Gastrocnemius medialis (tissue), 4 donors: ENCODE results near the gene NAPB. TPM values are rescaled to one million over a fixed set of nuclear protein-coding genes. Genes with fewer than 3 reads are reported as not detected.

ENCODE experiments used
- ATAC-seq, 2 donors: fragments of 150-250 bp; one replicate each; pipeline ENCODE4 v1.9.1; 2016
- DNase-seq, 2 donors: peaks; one replicate each; pipeline ENCODE4 v3.0.0-alpha.2; 2019
- H3K27ac ChIP-seq, 4 donors: fragments of 200-600 bp; sonication (generic); 1 replicate in 1 of 4; 2 replicates in 3 of 4; pipeline ENCODE4 v1.5.1; 2016 to 2018; ENCODE audit warnings: mild to moderate bottlenecking in 2 of 4, moderate library complexity in 1 of 4
- H3K27me3 ChIP-seq, 3 donors: fragments of 200-600 bp; sonication (generic) in 2 of 3; 1 replicate in 1 of 3; 2 replicates in 2 of 3; pipeline versions ENCODE4 v1.5.1 to v1.6.0; 2016 to 2019; ENCODE audit warnings: mild to moderate bottlenecking in 1 of 3, moderate library complexity in 1 of 3
- H3K36me3 ChIP-seq, 2 donors: fragments of 200-600 bp; sonication (generic) in 1 of 2; one replicate each; pipeline ENCODE4 v1.5.1; 2017 to 2018
- H3K4me1 ChIP-seq, 2 donors: fragments of 200-600 bp; sonication (generic) in 1 of 2; one replicate each; pipeline ENCODE4 v1.5.1; 2016 to 2017; ENCODE audit warnings: mild to moderate bottlenecking in 2 of 2
- H3K4me3 ChIP-seq, 4 donors: fragments of 200-600 bp; sonication (generic) in 3 of 4; 1 replicate in 1 of 4; 2 replicates in 3 of 4; pipeline ENCODE4 v1.5.1; 2016 to 2019; ENCODE audit warnings: mild to moderate bottlenecking in 2 of 4
- H3K9me3 ChIP-seq, 3 donors: fragments of 200-600 bp; sonication (generic) in 2 of 3; 1 replicate in 1 of 3; 2 replicates in 2 of 3; pipeline ENCODE4 v1.5.1; 2016 to 2019
- POLR2A ChIP-seq, 2 donors: fragments of 450-650 bp; IDR thresholded peaks; one replicate each; pipeline ENCODE4 v1.6.1; 2017; ENCODE audit warnings: antibody characterized with exemption in 2 of 2, mild to moderate bottlenecking in 2 of 2, moderate library complexity in 2 of 2
- in situ Hi-C, 4 donors: fragments of 200-750 bp; cut with MboI; loops; one replicate each; pipeline versions ENCODE4 v1.15.0 to v1.8.0; 2017; ENCODE audit warnings: low sequenced_read_pairs in 4 of 4
- intact Hi-C: fragments of 100-400 bp; cut with DNase I; formaldehyde crosslinking; loops from one replicate; pipeline ENCODE4 v1.15.1; 2023; ENCODE audit warnings: low total_unique reads
- total RNA-seq, 4 donors: library from RNA; depleted of rRNA; stranded (reverse); fragments of >200 nt; gene quantifications; one replicate each; pipeline versions ENCODE4 v1.1.0 to v1.2.3, GENCODE V29; 2016
- TF ChIP-seq, protein P1 (sequence below), 5 experiments: fragments of 450-650 bp in 3 of 5; fragments of 200-600 bp in 2 of 5; sonication (generic) in 2 of 5; IDR thresholded peaks in 4 of 5; conservative IDR thresholded peaks in 1 of 5; 1 replicate in 4 of 5; 2 replicates in 1 of 5; pipeline ENCODE4 v1.5.1; 2016 to 2019; ENCODE audit warnings: antibody characterized with exemption in 5 of 5, mild to moderate bottlenecking in 3 of 5, moderate library complexity in 3 of 5

The NAPB gene
- total RNA-seq, 4 donors from 2014 or later: 3.2 to 8.3 (median 3.8) TPM

DNA sequence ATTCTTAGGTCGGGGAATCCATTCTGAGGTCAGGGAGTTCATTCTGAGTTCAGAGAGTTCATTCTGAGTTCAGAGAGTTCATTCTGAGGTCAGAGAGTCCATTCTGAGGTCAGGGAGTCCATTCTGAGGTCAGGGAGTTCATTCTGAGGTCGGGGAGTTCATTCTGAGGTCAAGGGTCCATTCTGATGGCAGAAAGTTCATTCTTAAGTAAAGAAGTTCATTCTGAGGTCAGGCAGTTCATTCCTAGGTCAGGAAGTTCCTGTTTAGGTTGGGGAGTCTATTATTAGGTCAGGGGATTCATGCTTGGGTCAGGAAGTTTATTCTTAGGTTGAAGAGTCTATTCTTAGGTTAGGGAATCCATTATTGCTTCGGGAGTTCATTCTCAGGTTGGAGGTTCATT, 87.2 kb downstream of the NAPB start:
- in situ Hi-C loops (loop anchor here (10.0 to 25.0 kb wide), 4 partner anchors 279 to 997 kb away; partner anchors contain the start of genes SSTR4 (in 1 of the 4) and THBD (in 1 of the 4)), intact Hi-C loops (no loop called here)
- Histone ChIP-seq H3K27me3 (no peaks in the 10 kb centered on the region), H3K4me3 (no peak overlapping the region), H3K36me3 (no peaks in the 10 kb centered on the region), H3K4me1 (no peaks in the 10 kb centered on the region), H3K9me3 (no peaks in the 10 kb centered on the region), H3K27ac (no peak overlapping the region)
- DNase-seq (no peak), ATAC-seq (no peak)
- TF ChIP-seq POLR2A (IDR thresholded peaks at IDR 0.05): no peak
- TF ChIP-seq, protein P1, sequence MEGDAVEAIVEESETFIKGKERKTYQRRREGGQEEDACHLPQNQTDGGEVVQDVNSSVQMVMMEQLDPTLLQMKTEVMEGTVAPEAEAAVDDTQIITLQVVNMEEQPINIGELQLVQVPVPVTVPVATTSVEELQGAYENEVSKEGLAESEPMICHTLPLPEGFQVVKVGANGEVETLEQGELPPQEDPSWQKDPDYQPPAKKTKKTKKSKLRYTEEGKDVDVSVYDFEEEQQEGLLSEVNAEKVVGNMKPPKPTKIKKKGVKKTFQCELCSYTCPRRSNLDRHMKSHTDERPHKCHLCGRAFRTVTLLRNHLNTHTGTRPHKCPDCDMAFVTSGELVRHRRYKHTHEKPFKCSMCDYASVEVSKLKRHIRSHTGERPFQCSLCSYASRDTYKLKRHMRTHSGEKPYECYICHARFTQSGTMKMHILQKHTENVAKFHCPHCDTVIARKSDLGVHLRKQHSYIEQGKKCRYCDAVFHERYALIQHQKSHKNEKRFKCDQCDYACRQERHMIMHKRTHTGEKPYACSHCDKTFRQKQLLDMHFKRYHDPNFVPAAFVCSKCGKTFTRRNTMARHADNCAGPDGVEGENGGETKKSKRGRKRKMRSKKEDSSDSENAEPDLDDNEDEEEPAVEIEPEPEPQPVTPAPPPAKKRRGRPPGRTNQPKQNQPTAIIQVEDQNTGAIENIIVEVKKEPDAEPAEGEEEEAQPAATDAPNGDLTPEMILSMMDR (IDR thresholded peaks at IDR 0.05 in 4 of 5, conservative IDR thresholded peaks at IDR 0.05 in 1 of 5): no peak

DNA sequence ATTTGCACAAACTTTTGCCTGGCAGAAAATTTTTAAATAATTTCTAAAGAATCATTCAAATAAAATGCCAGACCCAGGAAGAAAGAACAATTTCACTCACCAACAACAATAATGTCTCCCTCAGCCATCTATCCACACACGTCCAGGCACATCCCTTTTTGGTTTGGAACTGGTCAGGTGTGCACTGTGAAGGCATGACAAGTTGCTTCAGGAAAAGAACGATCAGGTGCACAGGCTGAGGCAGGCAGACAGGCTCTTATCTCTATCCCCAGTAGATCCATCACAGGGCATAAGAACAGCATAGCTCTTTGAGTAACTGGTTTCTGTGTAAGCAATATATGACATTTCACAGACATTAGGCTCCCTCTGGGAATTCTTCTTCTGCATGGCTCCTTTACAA, 88.8 kb downstream of the NAPB start:
- H3K4me1 ChIP-seq: no peaks in the 10 kb centered on the region
- DNase-seq (no peak), ATAC-seq (no peak)
- no peak overlapping the region for H3K27ac ChIP-seq
- intact Hi-C loops (no loop called here), in situ Hi-C loops (loop anchor here (10.0 to 25.0 kb wide), 4 partner anchors 278 to 995 kb away; partner anchors contain the start of genes SSTR4 (in 1 of the 4) and THBD (in 1 of the 4))
- no peaks in the 10 kb centered on the region for H3K27me3 ChIP-seq
- H3K36me3 ChIP-seq: no peaks in the 10 kb centered on the region
- H3K4me3 ChIP-seq: no peak overlapping the region
- TF ChIP-seq, protein P1 (IDR thresholded peaks at IDR 0.05 in 4 of 5, conservative IDR thresholded peaks at IDR 0.05 in 1 of 5): no peak
- no peak for TF ChIP-seq POLR2A (IDR thresholded peaks at IDR 0.05)
- H3K9me3 ChIP-seq: no peaks in the 10 kb centered on the region

DNA sequence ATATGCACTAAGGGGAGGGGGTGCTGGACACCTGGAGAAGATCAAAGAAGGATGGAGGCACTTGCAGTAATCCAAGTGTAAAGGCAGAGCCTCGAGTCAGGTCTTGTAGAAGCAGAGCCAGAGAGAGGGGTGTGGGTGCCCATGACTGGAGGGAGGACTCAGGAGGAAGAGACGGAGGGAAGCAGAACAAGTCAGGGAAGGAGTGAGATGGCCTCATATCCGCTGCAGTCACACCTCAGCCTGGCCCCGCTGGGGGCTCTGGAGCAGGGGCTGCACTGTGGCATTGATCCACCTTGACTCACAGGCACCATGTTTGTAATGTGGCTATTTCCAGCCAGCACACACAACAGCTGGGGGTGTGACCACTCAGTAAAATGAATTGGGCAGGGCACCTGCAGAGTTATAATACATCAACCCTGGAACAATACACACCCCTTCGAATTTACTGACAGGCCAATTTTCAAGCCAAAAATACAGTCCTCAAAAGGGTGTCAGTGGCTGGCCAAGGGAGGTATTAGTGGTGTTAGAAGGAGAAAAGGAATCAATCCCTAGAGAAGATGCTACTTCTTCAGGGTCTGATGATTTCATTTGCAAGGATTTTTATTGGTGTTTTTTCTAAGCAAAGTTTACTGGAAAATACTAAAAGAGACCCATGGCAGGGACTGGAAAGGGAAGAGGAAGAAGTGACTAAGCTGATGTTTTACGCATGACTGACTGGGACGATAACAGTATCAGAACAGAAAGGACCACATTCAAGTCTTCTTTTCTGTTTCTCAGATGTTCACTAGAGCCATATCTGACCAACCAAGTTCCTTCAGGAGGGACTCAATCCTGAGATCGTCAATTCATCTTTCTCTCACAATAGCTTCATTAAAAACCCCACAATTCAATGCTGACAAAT, 89.6 kb downstream of the NAPB start:
- ATAC-seq (no peak), DNase-seq (no peak)
- H3K9me3 ChIP-seq: no peaks in the 10 kb centered on the region
- TF ChIP-seq POLR2A (IDR thresholded peaks at IDR 0.05): no peak
- TF ChIP-seq, protein P1 (IDR thresholded peaks at IDR 0.05 in 4 of 5, conservative IDR thresholded peaks at IDR 0.05 in 1 of 5): no peak
- no peaks in the 10 kb centered on the region for H3K27me3 ChIP-seq
- intact Hi-C loops (no loop called here), in situ Hi-C loops (loop anchor here (10.0 to 25.0 kb wide), 4 partner anchors 277 to 994 kb away; partner anchors contain the start of genes SSTR4 (in 1 of the 4) and THBD (in 1 of the 4))
- no peaks in the 10 kb centered on the region for H3K4me1 ChIP-seq
- no peak overlapping the region for H3K27ac ChIP-seq
- no peak overlapping the region for H3K4me3 ChIP-seq
- no peaks in the 10 kb centered on the region for H3K36me3 ChIP-seq

DNA sequence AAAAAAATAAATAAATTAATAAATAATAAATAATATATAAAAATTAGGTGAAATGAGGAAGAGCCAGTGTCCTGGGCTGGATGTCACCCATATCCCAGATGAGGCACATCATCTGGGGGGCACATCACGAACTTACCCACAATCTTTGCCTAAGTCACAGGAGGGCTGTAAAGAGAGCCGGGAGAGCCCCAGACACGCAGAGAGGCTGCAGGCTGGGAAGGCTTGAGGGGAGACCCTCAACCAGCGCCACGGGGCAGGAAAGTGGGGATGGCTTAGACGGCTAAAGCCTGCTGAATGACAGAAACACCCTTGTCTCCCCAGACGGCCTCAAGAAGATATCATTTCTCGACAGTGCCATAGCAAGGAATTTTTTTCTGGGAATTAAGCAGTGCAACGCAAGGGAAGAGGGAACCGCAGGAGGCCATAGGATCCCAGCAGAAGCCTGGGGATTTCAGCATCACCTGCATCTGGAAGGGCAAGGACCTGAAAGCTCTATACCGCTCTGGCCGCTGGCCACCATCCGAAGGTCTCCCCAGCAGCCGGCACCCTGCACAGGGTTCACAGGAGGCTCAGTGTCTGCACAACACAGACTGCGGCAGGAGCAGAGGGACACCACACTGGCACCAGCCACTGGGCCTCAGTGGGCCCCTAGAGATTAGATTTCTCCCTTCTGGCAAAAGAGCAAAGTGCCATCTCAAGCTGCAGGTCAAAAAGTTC, 93.5 kb downstream of the NAPB start:
- in situ Hi-C loops (loop anchor here (25.0 kb wide), 2 partner anchors 290 to 990 kb away; partner anchors contain the start of genes SSTR4 (in 1 of the 4) and THBD (in 1 of the 4)), intact Hi-C loops (no loop called here)
- no peaks in the 10 kb centered on the region for H3K9me3 ChIP-seq
- H3K4me3 ChIP-seq: no peak overlapping the region
- ATAC-seq (no peak), DNase-seq (no peak)
- H3K4me1 ChIP-seq: no peaks in the 10 kb centered on the region
- no peaks in the 10 kb centered on the region for H3K27me3 ChIP-seq
- no peak overlapping the region for H3K27ac ChIP-seq
- no peak for TF ChIP-seq POLR2A (IDR thresholded peaks at IDR 0.05)
- TF ChIP-seq, protein P1 (IDR thresholded peaks at IDR 0.05 in 4 of 5, conservative IDR thresholded peaks at IDR 0.05 in 1 of 5): no peak
- H3K36me3 ChIP-seq: no peaks in the 10 kb centered on the region
